ENCODE data around the gene GPR42.

The GPR42 gene

GRCh38 chr19:35392742-35393715 is 22.2 kb downstream of the GPR42 start:
- Mint-ChIP-seq H3K27me3 (ENCODE audit: low read depth) (no peaks in the 10 kb centered on the region), H3K4me1 (no peaks in the 10 kb centered on the region), H3K36me3 (ENCODE audit: low read depth) (no peaks in the 10 kb centered on the region), H3K4me3 (no peak overlapping the region), H3K27ac (no peak overlapping the region), H3K9me3 (peaks cover 9% of the 10 kb centered on the region)
- no peak for TF ChIP-seq CTCF (IDR thresholded peaks at IDR 0.05; ENCODE audit: unreplicated experiment in 3 of 3)

GRCh38 chr19:35395382-35396199 is 24.7 kb downstream of the GPR42 start:
- H3K4me3 Mint-ChIP-seq, result no peak overlapping the region
- no peaks in the 10 kb centered on the region for H3K36me3 Mint-ChIP-seq (ENCODE audit: low read depth)
- H3K4me1 Mint-ChIP-seq, result no peaks in the 10 kb centered on the region
- H3K27ac Mint-ChIP-seq, result no peak overlapping the region
- TF ChIP-seq CTCF (IDR thresholded peaks at IDR 0.05; ENCODE audit: unreplicated experiment in 3 of 3), result no peak
- no peaks in the 10 kb centered on the region for H3K9me3 Mint-ChIP-seq
- peaks cover 8% of the 10 kb centered on the region for H3K27me3 Mint-ChIP-seq (ENCODE audit: low read depth)

- Mint-ChIP-seq H3K4me1 (no peaks in the 10 kb centered on the region), H3K27ac (no peak overlapping the region), H3K27me3 (ENCODE audit: low read depth) (peaks cover 12% of the 10 kb centered on the region), H3K36me3 (ENCODE audit: low read depth) (no peaks in the 10 kb centered on the region), H3K4me3 (no peak overlapping the region), H3K9me3 (no peaks in the 10 kb centered on the region)
- TF ChIP-seq CTCF (IDR thresholded peaks at IDR 0.05; ENCODE audit: unreplicated experiment in 3 of 3), result no peak
Measured at GRCh38 chr19:35396240-35396885, 25.5 kb downstream of the GPR42 start.

- Mint-ChIP-seq H3K36me3 (ENCODE audit: low read depth) (no peaks in the 10 kb centered on the region), H3K9me3 (no peaks in the 10 kb centered on the region), H3K27ac (no peak overlapping the region), H3K4me3 (no peak overlapping the region), H3K27me3 (ENCODE audit: low read depth) (peaks cover 14% of the 10 kb centered on the region), H3K4me1 (no peaks in the 10 kb centered on the region)
- TF ChIP-seq CTCF (IDR thresholded peaks at IDR 0.05; ENCODE audit: unreplicated experiment in 3 of 3), result no peak
Measured at GRCh38 chr19:35397064-35397463, 26.2 kb downstream of the GPR42 start.

GRCh38 chr19:35398570-35398969 is 27.7 kb downstream of the GPR42 start:
- Mint-ChIP-seq H3K4me1 (no peaks in the 10 kb centered on the region), H3K4me3 (no peak overlapping the region), H3K9me3 (no peaks in the 10 kb centered on the region), H3K27ac (no peak overlapping the region), H3K27me3 (ENCODE audit: low read depth) (peaks cover 14% of the 10 kb centered on the region), H3K36me3 (ENCODE audit: low read depth) (no peaks in the 10 kb centered on the region)
- TF ChIP-seq CTCF (IDR thresholded peaks at IDR 0.05; ENCODE audit: unreplicated experiment in 3 of 3), result no peak
